GM21423 (cell line): ENCODE measurements around the gene NTRK3.

Experiments used
- ATAC-seq: cut with Tn5 transposase; IDR thresholded peaks from one replicate; pipeline ENCODE4 v1.9.1; 2021; ENCODE audit warnings: mild to moderate bottlenecking, moderate library complexity; ENCODE audit not compliant: unreplicated experiment

NTRK3 gene

DNA sequence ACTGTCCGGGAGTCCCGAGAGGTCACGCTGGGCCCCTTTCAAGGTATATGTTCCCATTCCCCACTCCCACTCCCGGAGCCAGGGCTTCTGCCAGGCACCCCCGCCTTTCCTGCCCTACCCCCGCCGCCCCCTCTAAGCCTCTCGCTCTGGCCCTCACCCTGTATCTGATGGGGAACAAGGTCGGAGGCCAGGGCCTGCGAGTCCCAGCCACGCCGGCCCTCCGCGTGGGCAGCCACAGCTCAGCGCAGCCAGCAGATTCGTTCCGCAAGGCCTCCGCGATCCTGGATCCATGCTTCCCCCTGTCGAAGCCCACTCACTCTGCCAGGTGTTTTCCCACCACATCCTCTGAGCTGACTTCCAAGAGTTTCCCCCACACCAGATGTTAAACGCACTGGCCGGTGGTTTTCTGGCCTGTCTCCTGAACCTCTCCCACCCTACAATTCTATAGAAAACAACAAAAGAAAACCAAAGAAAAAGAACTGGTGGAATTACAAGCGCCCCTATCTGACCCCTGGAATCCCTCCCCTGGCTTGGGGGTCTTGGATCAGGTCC, 303.7 kb downstream of the NTRK3 start:
- ATAC-seq = no peak

DNA sequence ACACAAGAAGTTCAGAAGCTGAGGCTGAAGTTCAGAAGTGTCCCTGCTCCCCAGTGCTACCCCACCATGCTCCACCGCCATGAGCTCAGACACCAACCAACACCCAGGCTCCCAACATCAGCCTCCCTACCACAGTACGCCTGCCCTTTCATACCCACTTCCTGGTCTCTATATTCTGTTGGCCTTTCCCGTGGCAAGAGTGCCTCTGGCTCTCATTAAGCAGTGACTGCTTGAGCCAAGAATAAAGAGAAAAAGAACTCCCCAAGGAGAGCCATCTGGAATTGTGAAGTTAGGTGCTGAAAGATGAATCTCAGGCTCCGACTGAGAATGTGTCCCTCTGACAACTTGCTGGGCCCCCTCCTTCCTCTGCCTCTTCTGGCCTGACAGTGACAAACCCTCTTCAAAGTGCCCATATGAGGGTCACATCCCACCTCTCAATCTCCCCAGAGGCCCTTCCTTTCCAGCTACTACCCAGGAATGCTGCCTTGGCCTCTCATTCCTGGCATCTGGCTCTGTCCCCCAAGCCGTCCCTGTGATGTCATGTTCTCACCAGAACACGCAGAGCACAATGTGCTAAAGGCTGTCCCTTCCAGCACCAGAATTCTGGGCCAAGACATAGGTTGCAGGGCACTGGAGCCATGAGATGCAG, 306.8 kb downstream of the NTRK3 start:
- ATAC-seq = no peak

DNA sequence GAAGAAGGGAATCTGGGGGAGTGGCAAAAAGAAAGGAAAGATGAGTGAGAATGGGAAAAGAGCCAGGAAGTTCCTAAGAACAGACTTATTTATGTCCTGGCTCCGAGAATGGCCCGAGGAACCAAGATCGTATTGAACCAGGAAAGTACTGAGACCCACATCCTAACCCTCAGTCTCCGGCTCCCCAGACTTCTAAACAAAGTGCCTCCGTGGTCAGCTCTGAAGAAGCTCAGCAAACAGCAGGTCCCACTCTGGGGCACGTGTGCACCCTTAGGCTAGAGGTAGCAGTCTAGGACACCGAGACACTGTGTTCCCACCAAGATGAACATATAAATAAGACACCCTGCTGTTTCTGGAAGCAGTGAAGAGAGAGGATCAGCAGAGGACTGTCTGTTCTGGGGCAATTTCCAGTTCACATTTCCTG, 307.4 kb downstream of the NTRK3 start:
- ATAC-seq = no peak

DNA sequence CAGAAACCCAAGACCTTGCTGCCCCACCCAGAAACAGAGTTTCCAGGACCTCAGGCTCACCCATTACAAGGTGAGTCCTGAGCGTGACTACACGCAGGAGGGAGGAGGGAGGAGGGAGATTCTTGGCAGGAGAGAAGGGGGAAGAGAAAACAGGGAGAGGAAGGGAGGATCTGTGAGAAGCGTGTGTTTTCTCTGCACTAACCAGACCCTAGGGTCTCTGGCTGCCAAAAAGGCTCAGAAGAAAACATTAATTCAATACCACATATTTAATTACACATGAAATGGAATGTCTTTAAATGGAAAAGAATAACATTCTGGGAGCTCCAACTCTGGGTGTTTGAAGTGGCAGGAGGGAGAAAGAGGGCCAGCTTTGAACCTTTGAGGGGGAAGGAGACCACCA, 309.0 kb downstream of the NTRK3 start:
- ATAC-seq = no peak

DNA sequence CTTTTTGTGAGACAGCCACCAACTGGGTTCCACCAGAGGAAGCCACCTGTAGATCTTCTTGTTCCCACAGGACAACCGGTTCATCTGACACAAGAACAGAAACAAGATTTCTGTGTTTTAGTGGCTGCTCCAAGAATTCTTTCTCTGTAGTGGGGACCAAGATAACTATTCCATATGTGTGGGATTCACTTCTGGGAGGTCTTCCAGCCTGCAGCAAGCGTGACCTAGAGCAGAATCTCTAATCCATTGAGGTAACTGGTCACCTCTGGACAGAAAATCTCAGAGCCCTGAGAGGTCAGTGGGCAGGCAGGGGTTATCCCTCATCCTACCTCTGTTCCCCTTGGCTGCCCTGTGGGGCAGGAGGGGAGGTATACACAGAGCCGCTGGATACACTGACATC, 311.3 kb downstream of the NTRK3 start:
- ATAC-seq = no peak

DNA sequence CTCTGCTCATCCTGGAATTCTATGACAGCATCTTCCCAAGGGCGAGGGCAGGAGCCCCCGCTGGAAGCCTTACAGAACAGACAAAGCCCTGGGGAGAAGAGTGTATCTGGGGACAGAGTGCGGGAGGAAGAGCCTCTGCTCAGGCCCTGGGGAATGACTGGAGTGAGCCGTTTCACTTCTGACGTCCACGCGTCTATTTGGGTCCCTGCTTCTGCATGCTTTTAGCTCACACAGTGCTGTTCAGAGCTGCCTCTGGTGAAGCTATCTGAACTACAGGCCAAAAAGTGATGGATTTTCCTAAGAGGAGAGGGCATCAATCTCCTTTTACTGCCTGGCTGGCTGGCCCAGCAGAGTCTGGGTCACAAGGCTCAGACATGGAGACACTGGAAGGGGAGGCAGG, 311.8 kb downstream of the NTRK3 start:
- no peak for ATAC-seq

DNA sequence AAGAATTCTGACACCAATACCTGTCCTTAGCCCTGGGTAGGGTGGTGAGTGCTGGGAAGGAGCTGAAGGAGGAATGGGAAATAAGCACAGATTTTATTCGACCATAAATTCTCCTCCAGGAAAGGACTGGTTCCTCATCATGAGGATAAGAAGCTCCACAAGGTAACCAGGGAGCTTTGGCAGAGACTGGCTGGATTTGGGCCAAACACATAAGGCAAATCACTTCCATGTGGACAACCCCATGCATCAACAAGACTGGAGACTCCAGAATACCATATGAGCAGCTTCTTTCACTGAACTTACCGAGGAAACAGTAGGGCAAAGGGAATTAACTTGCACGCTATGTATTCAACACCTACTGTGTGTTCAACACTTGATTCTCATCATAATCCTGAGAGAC, 312.5 kb downstream of the NTRK3 start:
- no peak for ATAC-seq

DNA sequence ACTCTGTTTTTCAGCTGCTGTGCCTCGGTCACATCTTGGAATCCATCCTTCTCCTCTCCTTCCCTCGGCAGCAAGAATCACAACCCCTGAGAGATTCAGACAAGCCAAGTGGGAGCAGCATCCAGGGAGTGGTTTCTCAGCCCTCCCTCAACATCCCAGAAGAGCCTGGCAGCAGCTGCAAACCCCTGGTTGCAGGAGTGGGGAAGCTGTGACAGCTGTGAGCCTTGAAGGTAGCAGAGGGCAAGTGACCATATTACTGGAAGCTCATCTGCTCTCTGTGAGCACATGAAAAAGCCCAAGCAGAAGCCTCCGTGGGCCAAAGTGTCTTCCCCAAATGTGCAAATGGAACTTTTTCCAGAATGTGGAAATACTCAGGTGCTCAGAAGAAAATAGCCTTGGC, 312.9 kb downstream of the NTRK3 start:
- ATAC-seq = no peak

DNA sequence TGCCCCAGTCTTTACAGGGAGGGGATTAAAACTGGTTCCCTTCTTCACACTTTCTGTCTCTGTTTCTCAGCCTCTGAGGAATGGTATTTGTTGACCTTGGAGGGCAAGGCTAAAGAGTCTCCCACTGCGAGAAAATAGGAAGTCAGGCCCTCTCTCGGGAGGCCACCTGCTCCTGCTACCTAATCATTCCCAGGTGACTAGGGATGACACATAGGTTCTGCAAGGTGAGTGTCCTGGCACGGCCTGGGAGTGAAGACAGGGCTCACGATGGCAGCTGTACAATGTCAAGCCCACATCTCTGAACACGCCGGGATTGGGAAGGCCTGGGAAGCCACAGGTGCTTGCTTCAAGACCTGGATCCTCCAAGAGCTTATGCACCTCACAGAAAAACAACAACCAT, 314.2 kb downstream of the NTRK3 start:
- no peak for ATAC-seq

DNA sequence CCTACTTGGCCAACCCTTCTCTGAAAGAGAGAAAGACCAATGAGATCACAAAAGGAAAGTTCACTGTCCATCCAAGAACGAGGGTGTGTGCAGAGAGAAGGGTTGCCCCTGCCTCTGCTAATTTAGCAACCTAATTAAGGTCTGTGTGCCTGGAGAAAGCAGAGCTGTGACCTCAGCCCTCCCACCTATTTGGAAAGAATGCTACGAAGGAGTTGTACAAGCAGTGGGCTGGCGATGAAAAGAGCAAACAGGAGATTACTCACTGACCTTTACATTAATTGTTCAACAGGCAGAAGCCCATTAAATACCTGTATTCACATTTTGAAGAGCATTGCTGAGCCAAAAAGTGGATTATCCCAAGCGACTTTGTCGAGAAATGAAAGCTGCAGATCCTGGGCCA, 314.9 kb downstream of the NTRK3 start:
- ATAC-seq = no peak

DNA sequence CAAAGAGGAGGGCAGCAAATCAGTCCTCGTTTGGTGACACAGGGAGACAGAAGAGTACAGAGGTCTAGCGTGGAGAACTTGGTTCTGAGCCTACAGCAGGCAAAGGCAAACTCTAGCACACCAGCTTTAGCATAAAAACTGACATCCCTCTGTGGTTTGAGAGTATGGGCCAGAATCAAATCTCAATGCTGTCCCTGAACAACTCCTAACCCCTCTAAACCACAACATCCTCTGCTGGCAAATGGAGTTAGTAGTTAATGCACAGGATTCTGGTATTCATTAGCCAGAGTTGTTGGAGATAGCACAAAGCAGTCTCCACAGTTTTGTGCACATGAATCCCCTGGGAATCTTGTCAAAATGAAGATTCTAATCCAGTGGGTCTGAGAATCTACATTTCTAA, 315.8 kb downstream of the NTRK3 start:
- ATAC-seq = no peak

DNA sequence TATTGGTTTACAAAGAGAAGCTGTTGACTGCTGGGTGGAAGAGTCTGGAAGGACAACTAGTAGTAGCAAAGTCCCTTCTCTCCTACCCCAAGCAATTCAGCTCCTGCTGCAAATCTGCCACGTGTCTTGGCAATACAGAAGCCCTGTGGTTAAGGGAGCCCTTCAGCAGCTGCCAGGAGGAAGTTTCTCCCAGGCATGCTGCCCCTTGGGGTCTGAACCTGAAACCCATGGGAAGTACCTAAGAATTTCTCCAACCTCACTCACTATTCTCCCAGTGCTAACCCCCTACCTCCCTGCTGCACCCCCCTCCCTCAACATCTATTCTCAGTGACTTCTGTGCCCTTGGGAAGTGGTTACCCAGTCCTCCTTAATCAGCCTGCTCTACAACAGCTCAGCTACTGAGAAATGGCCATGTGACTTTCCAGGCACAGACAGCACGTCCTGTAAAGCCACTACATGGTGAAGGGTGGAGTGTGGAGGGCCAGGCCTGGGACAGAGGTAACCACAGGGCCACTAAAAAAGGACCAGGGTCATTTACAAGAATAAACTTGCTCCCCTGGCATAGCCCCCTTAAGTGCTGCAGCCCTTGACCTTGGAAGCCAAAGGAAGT, 316.6 kb downstream of the NTRK3 start:
- no peak for ATAC-seq

DNA sequence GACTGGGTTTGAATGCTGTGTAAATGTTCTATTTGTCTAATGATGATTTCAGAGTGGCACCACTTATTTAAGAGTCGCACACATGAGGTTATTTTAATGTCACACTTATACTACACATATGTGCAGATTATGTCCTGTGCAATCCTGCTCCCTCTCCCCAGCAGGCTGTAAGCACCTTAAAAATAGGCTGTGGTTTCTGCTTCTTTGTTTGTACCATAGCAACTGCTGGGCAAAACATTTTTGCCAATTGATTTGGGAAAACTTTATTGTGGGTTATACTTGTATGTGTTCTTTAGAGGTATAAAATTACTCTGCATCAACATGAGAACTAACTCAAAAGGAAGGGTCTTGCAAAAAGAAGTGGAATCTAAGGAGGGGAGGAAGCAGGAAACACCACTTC, 318.5 kb downstream of the NTRK3 start:
- no peak for ATAC-seq

DNA sequence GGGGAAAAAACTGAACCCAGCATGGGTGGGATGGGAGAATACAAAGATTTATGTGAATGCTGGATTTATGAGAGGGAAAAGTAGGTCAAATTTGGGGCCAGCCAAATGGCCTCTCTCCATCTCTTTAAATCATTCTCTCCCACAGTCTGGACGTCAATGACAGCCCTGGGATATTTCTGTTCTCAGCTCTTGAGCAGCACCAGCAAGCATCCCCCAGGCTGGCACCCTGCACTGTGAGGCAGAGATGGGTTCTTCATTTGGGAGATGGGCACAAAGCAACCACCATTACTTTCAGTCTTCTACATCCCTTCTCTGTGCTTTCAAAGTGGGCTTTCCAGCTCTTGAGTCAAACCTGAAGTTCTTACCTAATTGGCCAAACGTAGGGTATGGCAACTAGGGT, 321.0 kb downstream of the NTRK3 start:
- no peak for ATAC-seq

DNA sequence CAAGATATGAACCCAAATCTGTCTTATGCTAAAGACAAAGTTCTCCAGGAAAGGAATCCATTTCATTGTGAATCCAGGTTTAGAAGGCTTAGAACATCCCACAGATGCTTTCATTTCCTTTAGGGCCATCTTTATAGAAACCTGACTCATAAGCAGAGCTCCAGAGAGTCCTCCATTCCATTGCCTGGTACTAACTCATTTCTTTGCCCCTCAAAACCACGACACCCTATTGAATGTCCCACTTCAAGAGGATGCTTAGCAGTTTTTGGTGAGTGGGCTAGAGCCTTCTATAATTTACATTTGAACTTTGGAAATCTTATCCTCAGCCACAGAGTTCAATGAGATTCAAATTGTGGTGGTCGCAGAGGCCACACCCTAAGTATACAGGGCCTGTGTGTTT, 325.0 kb downstream of the NTRK3 start:
- ATAC-seq = no peak

DNA sequence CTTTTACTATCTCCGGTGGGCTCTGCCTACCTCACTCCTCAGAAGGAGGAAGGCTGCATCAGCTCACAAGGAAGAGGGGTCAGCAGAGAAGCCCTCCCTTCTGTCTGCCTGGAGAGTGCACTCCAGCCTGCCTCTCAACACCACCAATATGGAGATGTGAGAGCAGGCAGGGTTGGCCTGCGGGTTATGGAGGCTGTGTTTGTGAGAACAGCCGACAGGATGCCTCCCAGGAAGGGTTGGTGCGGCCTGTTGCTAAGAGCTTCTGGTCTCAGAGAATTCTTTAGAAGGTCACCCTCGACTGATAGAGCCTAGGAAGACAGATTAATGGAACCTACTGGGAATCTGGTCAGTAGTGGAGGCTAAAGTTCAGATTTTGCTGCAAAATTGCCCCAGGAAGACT, 326.1 kb downstream of the NTRK3 start:
- no peak for ATAC-seq

DNA sequence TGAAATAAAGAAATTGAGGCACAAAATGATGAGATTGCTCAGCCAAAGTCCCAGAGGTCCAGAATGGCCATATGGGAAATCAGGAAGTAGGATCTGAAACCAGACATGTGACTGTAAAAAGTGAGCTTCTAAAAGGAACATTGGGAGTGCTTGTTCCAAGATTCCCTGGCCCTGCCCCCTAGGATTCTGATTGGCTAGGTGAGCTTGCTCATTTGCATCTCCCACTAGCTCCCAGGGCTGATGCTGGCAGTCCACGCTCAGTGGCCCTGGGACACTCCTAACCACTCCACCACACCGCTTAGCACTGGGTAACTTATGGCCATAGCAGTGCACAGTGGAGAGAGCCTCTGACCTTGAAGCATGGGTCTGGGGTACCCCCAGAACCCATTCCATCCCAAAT, 326.7 kb downstream of the NTRK3 start:
- ATAC-seq = no peak

DNA sequence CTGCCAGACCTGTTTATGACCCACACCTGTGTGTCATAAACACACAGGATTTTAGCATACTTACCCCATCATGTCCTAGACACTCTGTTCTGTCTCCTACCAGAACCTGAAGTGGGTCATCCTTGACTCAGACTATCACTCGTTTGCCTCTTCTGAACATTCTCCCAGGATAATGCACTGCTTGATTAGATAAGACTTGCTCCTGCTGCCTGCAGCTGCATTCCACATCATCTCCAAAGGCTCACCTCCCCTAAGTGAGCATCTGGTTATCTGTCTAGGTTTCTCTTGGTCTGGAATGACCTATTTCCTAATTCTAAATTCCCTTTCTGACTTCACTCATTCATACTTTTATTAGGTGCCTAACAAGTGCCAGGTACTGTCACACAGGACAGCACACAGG, 332.1 kb downstream of the NTRK3 start:
- ATAC-seq = no peak

DNA sequence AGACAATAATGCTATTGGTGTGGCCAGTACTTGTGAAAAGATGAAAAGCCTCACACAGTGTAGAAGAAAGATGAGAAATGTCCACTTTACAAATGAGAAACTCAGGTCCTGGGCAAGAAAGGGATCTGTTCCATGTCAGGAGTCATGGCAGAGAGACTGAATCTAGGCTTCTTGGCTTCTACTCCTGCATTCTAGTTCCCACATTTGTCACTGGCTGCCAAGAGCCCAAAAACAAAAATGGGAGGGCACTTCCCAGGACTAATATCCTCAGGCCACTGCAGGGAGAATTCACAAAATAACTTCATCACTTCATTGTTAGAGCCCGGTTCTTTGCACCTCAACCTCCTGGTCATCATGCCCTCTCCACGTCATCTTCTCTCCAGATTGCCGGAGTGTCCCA, 337.5 kb downstream of the NTRK3 start:
- no peak for ATAC-seq

DNA sequence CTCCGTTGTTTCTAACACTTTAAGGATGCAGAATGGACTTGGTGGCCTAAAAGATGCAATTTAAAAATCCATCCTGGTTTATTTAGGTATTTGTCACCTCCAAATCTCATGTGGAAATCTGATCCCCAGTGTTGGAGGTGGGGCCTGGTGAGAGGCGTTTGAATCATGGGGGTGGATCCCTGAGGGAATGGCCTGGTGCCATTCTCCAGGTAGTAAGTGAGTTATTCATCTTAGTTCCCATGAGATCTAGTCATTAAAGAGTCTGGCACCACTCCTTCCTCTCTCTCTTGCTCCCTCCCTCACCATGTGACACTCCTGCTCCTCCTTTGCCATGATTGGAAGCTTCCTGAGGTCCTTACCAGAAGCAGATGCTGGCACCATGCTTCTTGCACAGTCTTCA, 339.1 kb downstream of the NTRK3 start:
- ATAC-seq = no peak

DNA sequence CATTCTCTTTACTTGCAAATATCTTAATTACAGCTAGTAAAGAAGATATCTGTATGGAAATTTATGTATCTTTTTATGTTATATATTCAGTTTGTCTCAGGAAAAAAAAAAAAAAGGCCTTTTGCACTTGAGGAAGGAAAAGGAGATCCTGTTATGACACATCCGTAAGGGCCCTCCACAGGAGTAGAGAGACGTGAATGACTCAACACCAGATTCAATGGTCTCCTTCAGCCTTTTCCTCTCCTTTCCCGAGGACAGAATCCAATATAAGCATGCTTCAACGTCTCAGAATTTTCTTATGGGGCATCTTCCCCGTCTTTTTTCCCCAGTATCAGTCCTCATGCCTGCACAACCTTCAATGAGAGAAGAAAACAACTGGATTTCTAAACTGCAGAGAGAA, 340.3 kb downstream of the NTRK3 start:
- no peak for ATAC-seq

DNA sequence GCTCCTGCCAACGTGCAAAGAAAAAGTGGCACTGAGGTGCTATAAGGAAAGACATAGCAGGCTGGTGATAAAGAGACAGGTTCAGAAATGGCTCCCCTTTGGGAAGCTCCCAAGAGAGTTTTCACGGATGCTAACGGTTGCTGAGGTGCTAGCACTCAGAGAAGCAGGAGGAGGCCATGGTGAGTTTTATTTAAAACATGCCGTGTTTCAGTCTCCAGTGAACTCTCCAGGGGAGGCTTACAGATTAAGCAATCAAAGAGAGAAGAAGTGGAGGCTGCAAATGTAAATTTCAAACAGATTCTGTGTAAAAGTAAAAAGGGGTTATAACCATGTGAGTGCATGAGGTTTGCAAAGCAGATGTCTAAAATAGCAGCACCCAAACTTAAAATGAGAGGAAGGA, 346.2 kb downstream of the NTRK3 start:
- no peak for ATAC-seq
